Thoracic aorta (tissue), 2 donors: Measurements from ENCODE around the gene ITGAV. TPM values are rescaled to one million over a fixed set of nuclear protein-coding genes. Genes with fewer than 3 reads are reported as not detected.

Experiments used
- ATAC-seq: fragments of 150-250 bp; one replicate; pipeline ENCODE4 v1.8.0; 2017; ENCODE audit warnings: low read depth; ENCODE audit not compliant: insufficient number of reproducible peaks, low FRiP score
- DNase-seq: peaks from one replicate; pipeline ENCODE4 v3.0.0-alpha.2; 2020; ENCODE audit warnings: low spot score
- H3K27ac ChIP-seq, 2 donors: fragments of 200-600 bp; sonication (generic); 1 replicate in 1 of 2; 2 replicates in 1 of 2; pipeline ENCODE4 v1.5.1; 2016; ENCODE audit warnings: mild to moderate bottlenecking in 2 of 2, moderate library complexity in 2 of 2
- H3K27me3 ChIP-seq: fragments of 200-600 bp; sonication (generic); replicated peaks from 2 replicates; pipeline ENCODE4 v1.6.0; 2016; ENCODE audit warnings: mild to moderate bottlenecking; ENCODE audit not compliant: insufficient read depth
- H3K36me3 ChIP-seq: fragments of 200-600 bp; sonication (generic); one replicate; pipeline ENCODE4 v1.5.1; 2016
- H3K4me1 ChIP-seq, 2 donors: fragments of 200-600 bp; sonication (generic); 1 replicate in 1 of 2; 2 replicates in 1 of 2; pipeline versions ENCODE4 v1.5.1 to v1.6.0; 2016; ENCODE audit warnings: low read depth in 2 of 2, mild to moderate bottlenecking in 1 of 2; ENCODE audit not compliant: control insufficient read depth in 1 of 2
- H3K4me3 ChIP-seq: fragments of 200-600 bp; sonication (generic); 2 replicates; pipeline ENCODE4 v1.5.1; 2016; ENCODE audit warnings: mild to moderate bottlenecking
- H3K9me3 ChIP-seq: fragments of 200-600 bp; sonication (generic); 2 replicates; pipeline ENCODE4 v1.5.1; 2016
- total RNA-seq, 2 donors: library from RNA; depleted of rRNA; stranded (reverse); fragments of >200 nt; gene quantifications; one replicate each; pipeline versions ENCODE4 v1.1.0 to v1.2.3, GENCODE V29; 2016
- TF ChIP-seq, protein P1 (sequence below): fragments of 200-600 bp; sonication (generic); IDR thresholded peaks from one replicate; pipeline ENCODE4 v1.5.1; 2019; ENCODE audit warnings: antibody characterized with exemption

Gene ITGAV
- total RNA-seq, 2 donors from 2014 or later, result 160 to 195 TPM

DNA sequence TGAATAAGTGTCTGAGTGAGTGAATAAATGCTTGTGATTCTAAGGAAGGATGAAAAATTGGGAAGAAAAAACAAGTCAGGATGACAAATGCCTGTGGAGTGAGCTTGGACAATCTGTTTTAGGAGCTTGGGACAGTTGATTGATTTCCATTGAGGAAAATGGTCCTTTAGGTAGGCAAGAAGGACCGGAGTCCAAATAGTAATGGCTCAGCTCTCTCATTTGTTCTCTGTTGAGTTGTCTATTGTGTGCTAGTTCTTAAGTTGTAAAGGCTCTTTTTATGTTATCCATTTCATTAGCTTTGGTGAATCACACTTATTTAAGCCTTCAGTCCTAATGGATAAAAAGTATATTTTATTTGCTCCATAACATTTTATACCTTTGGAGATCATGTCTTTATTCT lies 135.9 kb downstream of the ITGAV start:
- H3K27me3 ChIP-seq, result no peaks in the 10 kb centered on the region
- H3K4me3 ChIP-seq, result no peak overlapping the region
- H3K4me1 ChIP-seq, result no peaks in the 10 kb centered on the region
- TF ChIP-seq, protein P1, sequence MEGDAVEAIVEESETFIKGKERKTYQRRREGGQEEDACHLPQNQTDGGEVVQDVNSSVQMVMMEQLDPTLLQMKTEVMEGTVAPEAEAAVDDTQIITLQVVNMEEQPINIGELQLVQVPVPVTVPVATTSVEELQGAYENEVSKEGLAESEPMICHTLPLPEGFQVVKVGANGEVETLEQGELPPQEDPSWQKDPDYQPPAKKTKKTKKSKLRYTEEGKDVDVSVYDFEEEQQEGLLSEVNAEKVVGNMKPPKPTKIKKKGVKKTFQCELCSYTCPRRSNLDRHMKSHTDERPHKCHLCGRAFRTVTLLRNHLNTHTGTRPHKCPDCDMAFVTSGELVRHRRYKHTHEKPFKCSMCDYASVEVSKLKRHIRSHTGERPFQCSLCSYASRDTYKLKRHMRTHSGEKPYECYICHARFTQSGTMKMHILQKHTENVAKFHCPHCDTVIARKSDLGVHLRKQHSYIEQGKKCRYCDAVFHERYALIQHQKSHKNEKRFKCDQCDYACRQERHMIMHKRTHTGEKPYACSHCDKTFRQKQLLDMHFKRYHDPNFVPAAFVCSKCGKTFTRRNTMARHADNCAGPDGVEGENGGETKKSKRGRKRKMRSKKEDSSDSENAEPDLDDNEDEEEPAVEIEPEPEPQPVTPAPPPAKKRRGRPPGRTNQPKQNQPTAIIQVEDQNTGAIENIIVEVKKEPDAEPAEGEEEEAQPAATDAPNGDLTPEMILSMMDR, result no peak
- ATAC-seq, result no peak
- H3K36me3 ChIP-seq, result no peaks in the 10 kb centered on the region
- H3K27ac ChIP-seq, result no peak overlapping the region
- DNase-seq, result no peak
- H3K9me3 ChIP-seq, result no peaks in the 10 kb centered on the region

DNA sequence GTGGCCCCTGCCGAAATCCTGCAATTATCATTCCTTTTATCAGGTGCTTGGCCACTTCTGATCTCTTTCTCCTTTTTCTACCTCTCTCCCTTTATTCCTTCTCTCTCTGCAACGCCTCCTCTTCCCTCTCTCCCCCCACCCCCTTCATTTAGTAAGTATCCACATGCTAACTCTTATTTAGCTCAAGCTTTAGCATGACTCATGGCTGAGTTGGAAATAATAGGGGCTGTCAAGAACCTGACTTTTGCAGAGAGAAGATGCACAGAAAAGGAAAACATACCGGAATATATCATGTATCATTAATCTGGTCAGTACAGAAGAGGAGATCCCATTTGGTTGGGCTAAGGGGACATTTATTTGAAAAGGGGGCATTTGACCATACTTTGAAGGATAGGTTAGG lies 137.1 kb downstream of the ITGAV start:
- ATAC-seq (no peak), DNase-seq (no peak)
- Histone ChIP-seq H3K9me3 (no peaks in the 10 kb centered on the region), H3K27me3 (no peaks in the 10 kb centered on the region), H3K4me1 (no peaks in the 10 kb centered on the region), H3K27ac (no peak overlapping the region), H3K4me3 (no peak overlapping the region), H3K36me3 (no peaks in the 10 kb centered on the region)
- TF ChIP-seq, protein P1, result no peak

DNA sequence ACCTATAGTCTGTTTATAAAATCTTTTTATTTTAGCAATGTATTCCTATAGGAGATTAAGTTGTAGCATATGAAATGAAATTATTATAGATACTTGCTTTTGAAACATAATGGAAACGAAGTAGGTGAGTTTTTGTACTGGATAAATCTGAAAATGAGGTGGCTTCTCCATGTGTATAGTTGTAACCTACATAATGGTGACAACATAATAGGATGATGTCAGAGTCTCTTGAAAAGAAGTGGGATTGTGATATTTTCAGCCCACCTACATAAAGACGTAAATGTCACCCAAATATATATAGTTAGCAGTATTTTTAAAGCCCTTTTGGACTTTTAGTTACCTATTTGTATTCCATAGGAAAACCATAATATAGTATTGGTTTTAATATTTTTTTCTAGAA lies 138.8 kb downstream of the ITGAV start:
- no peak for ATAC-seq
- H3K36me3 ChIP-seq, result no peaks in the 10 kb centered on the region
- no peak overlapping the region for H3K4me3 ChIP-seq
- H3K9me3 ChIP-seq, result no peaks in the 10 kb centered on the region
- H3K27ac ChIP-seq, result no peak overlapping the region
- TF ChIP-seq, protein P1, result no peak
- no peaks in the 10 kb centered on the region for H3K4me1 ChIP-seq
- DNase-seq, result no peak
- H3K27me3 ChIP-seq, result no peaks in the 10 kb centered on the region

Other genes starting within 250 kb of the ITGAV start
- 10 to 100 TPM; 39.9 to 70.2 TPM for gene ZC3H15, start 103.8 kb upstream of the ITGAV start, total RNA-seq
- 1 to 10 TPM; 1.8 to 3.5 TPM for gene FAM171B, start 104.0 kb downstream of the ITGAV start, total RNA-seq